Breast epithelium (tissue), 4 donors: ENCODE results near the gene SH2D6. TPM values are rescaled to one million over a fixed set of nuclear protein-coding genes. Genes with fewer than 3 reads are reported as not detected.
A peak's percentile ranks its signal among the peaks of the same experiment; 100 is the strongest.

Experiments used
- DNase-seq, 2 donors: peaks; one replicate each; pipeline ENCODE4 v3.0.0-alpha.2; 2019; ENCODE audit warnings: low spot score in 2 of 2
- H3K27ac ChIP-seq, 2 donors: fragments of 200-600 bp; sonication (generic) in 1 of 2; one replicate each; pipeline ENCODE4 v1.5.1; 2016 to 2019; ENCODE audit warnings: mild to moderate bottlenecking in 1 of 2
- H3K27me3 ChIP-seq, 2 donors: fragments of 200-600 bp; sonication (generic) in 1 of 2; one replicate each; pipeline versions ENCODE4 v1.5.1 to v1.6.0; 2017 to 2019; ENCODE audit warnings: control low read depth in 1 of 2, mild to moderate bottlenecking in 1 of 2
- H3K36me3 ChIP-seq: fragments of 200-600 bp; one replicate; pipeline ENCODE4 v1.5.1; 2019
- H3K4me1 ChIP-seq, 2 donors: fragments of 200-600 bp; sonication (generic); one replicate each; pipeline ENCODE4 v1.5.1; 2016 to 2019; ENCODE audit warnings: control low read depth in 1 of 2
- H3K4me3 ChIP-seq, 3 donors: fragments of 200-600 bp; sonication (generic); 1 replicate in 2 of 3; 2 replicates in 1 of 3; pipeline ENCODE4 v1.5.1; 2016 to 2019; ENCODE audit warnings: mild to moderate bottlenecking in 3 of 3, moderate library complexity in 2 of 3
- H3K9me3 ChIP-seq, 2 donors: fragments of 200-600 bp; sonication (generic) in 1 of 2; one replicate each; pipeline ENCODE4 v1.5.1; 2016 to 2019; ENCODE audit warnings: control low read depth in 1 of 2
- CTCF ChIP-seq, 3 donors: fragments of 450-650 bp; IDR thresholded peaks; one replicate each; pipeline ENCODE4 v1.5.1; 2016 to 2017; ENCODE audit warnings: antibody characterized with exemption in 3 of 3, mild to moderate bottlenecking in 3 of 3, moderate library complexity in 3 of 3
- POLR2A ChIP-seq: fragments of 450-650 bp; IDR thresholded peaks from one replicate; pipeline ENCODE4 v1.6.1; 2016; ENCODE audit warnings: antibody characterized with exemption, mild to moderate bottlenecking, moderate library complexity
- POLR2AphosphoS5 ChIP-seq, 3 donors: sonication (generic); formaldehyde crosslinking; IDR thresholded peaks; one replicate each; pipeline ENCODE4 v1.6.1; 2017; ENCODE audit warnings: antibody characterized with exemption in 3 of 3
- intact Hi-C: fragments of 100-400 bp; cut with DNase I; formaldehyde crosslinking; loops from one replicate; pipeline ENCODE4 v1.15.1; 2023; ENCODE audit warnings: low total_unique reads
- total RNA-seq, 3 donors: library from RNA; depleted of rRNA; stranded (reverse); fragments of >200 nt; gene quantifications; one replicate each; pipeline ENCODE4 v1.1.0, GENCODE V29; 2016

Gene SH2D6
- total RNA-seq, 3 donors from 2014 or later = not detected

GRCh38 chr2:85383850-85384249, 34.7 kb upstream of the SH2D6 start:
- Histone ChIP-seq H3K27me3 (no peaks in the 10 kb centered on the region), H3K4me1 (no peaks in the 10 kb centered on the region), H3K9me3 (no peaks in the 10 kb centered on the region), H3K36me3 (peaks cover 3% of the 10 kb centered on the region), H3K4me3 (no peak overlapping the region), H3K27ac (no peak overlapping the region)
- DNase-seq = no peak
- intact Hi-C loops = no loop called here
- TF ChIP-seq POLR2AphosphoS5 (IDR thresholded peaks at IDR 0.05) (no peak), CTCF (IDR thresholded peaks at IDR 0.05) (no peak), POLR2A (no peak)

- no peak for TF ChIP-seq POLR2A
- TF ChIP-seq POLR2AphosphoS5 (IDR thresholded peaks at IDR 0.05) = no peak
- TF ChIP-seq CTCF (IDR thresholded peaks at IDR 0.05) = no peak
- intact Hi-C loops = no loop called here
- no peak overlapping the region for H3K27ac ChIP-seq
- DNase-seq = no peak
- H3K36me3 ChIP-seq = peaks cover 8% of the 10 kb centered on the region
- no peaks in the 10 kb centered on the region for H3K27me3 ChIP-seq
- H3K4me1 ChIP-seq = no peaks in the 10 kb centered on the region
- no peak overlapping the region for H3K4me3 ChIP-seq
- no peaks in the 10 kb centered on the region for H3K9me3 ChIP-seq
Observed at GRCh38 chr2:85385746-85386145, 32.8 kb upstream of the SH2D6 start.

- intact Hi-C loops = no loop called here
- no peak for TF ChIP-seq POLR2A
- no peak for TF ChIP-seq CTCF (IDR thresholded peaks at IDR 0.05)
- TF ChIP-seq POLR2AphosphoS5 (IDR thresholded peaks at IDR 0.05) = no peak
- no peaks in the 10 kb centered on the region for H3K4me1 ChIP-seq
- peaks cover 8% of the 10 kb centered on the region for H3K36me3 ChIP-seq
- no peak overlapping the region for H3K4me3 ChIP-seq
- no peaks in the 10 kb centered on the region for H3K9me3 ChIP-seq
- DNase-seq = no peak
- H3K27me3 ChIP-seq = no peaks in the 10 kb centered on the region
- no peak overlapping the region for H3K27ac ChIP-seq
Observed at GRCh38 chr2:85387754-85388153, 30.8 kb upstream of the SH2D6 start.

- Histone ChIP-seq H3K36me3 (peaks cover 8% of the 10 kb centered on the region), H3K4me1 (peaks cover 0 to under 1% of the 10 kb centered on the region in 2 donors), H3K27me3 (no peaks in the 10 kb centered on the region), H3K4me3 (no peak overlapping the region), H3K27ac (no peak overlapping the region), H3K9me3 (no peaks in the 10 kb centered on the region)
- intact Hi-C loops = no loop called here
- DNase-seq = peak in 1 of 2 donors; percentile 10
- TF ChIP-seq CTCF (IDR thresholded peaks at IDR 0.05) (no peak), POLR2A (no peak), POLR2AphosphoS5 (IDR thresholded peaks at IDR 0.05) (no peak)
Observed at GRCh38 chr2:85388878-85389538, 29.5 kb upstream of the SH2D6 start.

GRCh38 chr2:85390941-85391669, 27.4 kb upstream of the SH2D6 start:
- H3K27me3 ChIP-seq = no peaks in the 10 kb centered on the region
- intact Hi-C loops = no loop called here
- DNase-seq = peak in 1 of 2 donors; percentile 67
- TF ChIP-seq POLR2AphosphoS5 (IDR thresholded peaks at IDR 0.05) (no peak), POLR2A (no peak), CTCF (IDR thresholded peaks at IDR 0.05) (peak in 2 of 3 donors; percentile 50 to 55)
- no peak overlapping the region for H3K4me3 ChIP-seq
- H3K36me3 ChIP-seq = peaks cover 8% of the 10 kb centered on the region
- H3K4me1 ChIP-seq = peaks cover 0 to 11% of the 10 kb centered on the region in 2 donors
- H3K27ac ChIP-seq = no peak overlapping the region
- H3K9me3 ChIP-seq = no peaks in the 10 kb centered on the region
